HUES64 (cell line): ENCODE measurements around the gene SHISA3.

Source experiments
- H3K27ac ChIP-seq: 2 replicates; pipeline ENCODE4 v1.7.0; 2013; ENCODE audit warnings: low read depth, low read length, inconsistent platforms
- H3K27me3 ChIP-seq: 2 replicates; pipeline ENCODE4 v1.6.1; 2013; ENCODE audit warnings: mild to moderate bottlenecking, low read length; ENCODE audit not compliant: insufficient read depth
- H3K36me3 ChIP-seq: 2 replicates; pipeline ENCODE4 v1.6.1; 2013; ENCODE audit warnings: mild to moderate bottlenecking, low read length; ENCODE audit not compliant: insufficient read depth
- H3K4me1 ChIP-seq: 2 replicates; pipeline ENCODE4 v1.6.1; 2013; ENCODE audit warnings: mild to moderate bottlenecking, low read length, moderate library complexity; ENCODE audit not compliant: insufficient read depth
- H3K4me3 ChIP-seq: 2 replicates; pipeline ENCODE4 v1.5.1; 2013; ENCODE audit warnings: mild to moderate bottlenecking, low read length, moderate library complexity
- H3K9ac ChIP-seq: 2 replicates; pipeline ENCODE4 v1.6.1; 2013; ENCODE audit warnings: mild to moderate bottlenecking, low read depth, low read length
- H3K9me3 ChIP-seq: 2 replicates; pipeline ENCODE4 v1.6.1; 2013; ENCODE audit warnings: low read depth, low read length; ENCODE audit not compliant: insufficient read depth
- WGBS: fragments of 150-250, 120-280 bp; methylation state at CpG from one replicate; pipeline ENCODE4 v1.1.7; 2013; ENCODE audit warnings: missing lambda C conversion rate; 5-methylcytosine and 5-hydroxymethylcytosine counted together

SHISA3 gene

DNA sequence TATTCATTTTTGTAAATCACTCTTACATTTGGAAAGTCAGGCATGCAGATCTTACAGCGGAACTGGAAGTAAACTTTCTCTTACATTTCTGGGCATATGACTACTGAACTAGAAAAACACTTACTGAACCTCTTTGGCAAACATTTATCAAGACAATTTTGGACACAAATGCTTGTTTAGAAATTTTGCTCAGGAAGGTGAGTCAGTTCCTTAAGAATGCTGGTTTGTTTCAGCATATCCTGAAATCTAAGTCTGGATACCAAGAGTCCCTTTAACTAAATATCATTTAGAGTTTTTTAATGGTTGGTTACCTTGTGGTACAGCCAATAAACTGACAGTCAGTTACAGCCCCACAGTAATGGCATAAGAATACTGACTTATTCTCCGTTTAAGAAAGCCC lies 15.0 kb downstream of the SHISA3 start:
- no peaks in the 10 kb centered on the region for H3K9me3 ChIP-seq
- H3K9ac ChIP-seq: no peak overlapping the region
- no peaks in the 10 kb centered on the region for H3K27me3 ChIP-seq
- no peaks in the 10 kb centered on the region for H3K36me3 ChIP-seq
- H3K4me3 ChIP-seq: no peak overlapping the region
- no peak overlapping the region for H3K27ac ChIP-seq
- WGBS: 86% methylated on average over 2 of the region's 2 CpGs
- peaks cover 27% of the 10 kb centered on the region; the same call in 1 of the 2 replicates for H3K4me1 ChIP-seq

DNA sequence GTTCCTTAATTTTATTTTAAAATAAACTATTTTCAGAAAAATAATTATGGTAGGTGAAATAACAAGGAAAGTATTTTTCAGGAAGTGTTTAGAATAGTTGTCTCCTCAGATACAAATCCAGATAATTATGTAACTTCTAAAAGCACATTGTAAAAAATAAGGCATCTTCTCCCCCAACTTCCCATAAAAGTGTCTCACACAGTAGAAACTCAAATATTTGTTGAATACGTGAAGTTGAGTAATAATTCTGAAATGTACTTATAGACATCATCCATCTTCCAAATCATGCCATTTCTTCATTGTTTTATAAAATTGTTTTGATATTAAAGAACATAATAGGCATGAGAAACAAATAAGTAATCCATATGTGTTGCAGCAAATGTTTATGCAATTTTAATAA lies 18.0 kb downstream of the SHISA3 start:
- Histone ChIP-seq H3K27ac (no peak overlapping the region), H3K36me3 (no peaks in the 10 kb centered on the region), H3K9me3 (no peaks in the 10 kb centered on the region), H3K27me3 (no peaks in the 10 kb centered on the region), H3K4me1 (peaks cover 15% of the 10 kb centered on the region; the same call in 1 of the 2 replicates), H3K9ac (no peak overlapping the region), H3K4me3 (no peak overlapping the region)
- 100% methylated on average over 1 of the region's 1 CpG for WGBS

DNA sequence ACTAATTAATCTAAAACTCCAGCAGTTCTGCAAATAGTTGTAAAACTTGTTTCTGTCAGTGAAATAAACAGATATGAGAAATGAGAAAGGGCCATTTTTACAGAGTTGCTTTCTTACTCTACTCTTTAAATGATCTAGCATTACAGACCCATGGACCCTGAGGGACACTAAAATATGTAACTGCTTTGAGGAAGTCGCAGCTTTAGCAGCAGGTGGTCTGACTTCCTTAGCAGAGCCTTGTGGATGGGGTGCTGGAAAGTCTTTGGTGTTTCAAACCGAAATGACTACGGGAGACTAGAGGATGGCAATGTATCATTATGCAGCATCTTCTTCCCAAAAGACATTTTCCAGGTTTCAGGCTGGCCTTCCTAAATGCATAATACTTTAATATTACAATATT lies 18.7 kb downstream of the SHISA3 start:
- WGBS: 44% methylated on average over 3 of the region's 3 CpGs
- Histone ChIP-seq H3K27ac (no peak overlapping the region), H3K4me3 (no peak overlapping the region), H3K9ac (no peak overlapping the region), H3K9me3 (no peaks in the 10 kb centered on the region), H3K4me1 (peaks cover 12% of the 10 kb centered on the region; the same call in 1 of the 2 replicates), H3K36me3 (no peaks in the 10 kb centered on the region), H3K27me3 (no peaks in the 10 kb centered on the region)

DNA sequence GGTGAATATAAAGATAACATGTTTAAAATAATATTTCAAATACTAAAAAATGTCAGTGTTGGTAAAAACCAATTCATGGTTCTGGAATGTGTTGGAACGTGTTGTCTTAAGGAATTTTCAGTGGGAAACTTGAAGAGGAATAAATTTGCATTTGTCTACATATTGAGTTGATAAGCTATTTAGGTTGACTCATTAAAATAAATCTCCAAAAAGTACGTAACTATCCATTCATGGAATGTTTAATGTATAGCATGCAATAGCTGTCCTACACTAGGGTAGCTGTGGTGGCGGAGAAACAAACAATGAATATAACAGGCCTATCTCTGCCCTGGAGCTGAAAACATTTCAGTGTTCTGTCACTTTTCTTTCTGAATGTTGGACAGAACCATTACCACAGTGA lies 20.3 kb downstream of the SHISA3 start:
- H3K27ac ChIP-seq: no peak overlapping the region
- H3K9me3 ChIP-seq: no peaks in the 10 kb centered on the region
- 91% methylated on average over 3 of the region's 3 CpGs for WGBS
- H3K9ac ChIP-seq: no peak overlapping the region
- peaks cover 12% of the 10 kb centered on the region; the same call in 1 of the 2 replicates for H3K4me1 ChIP-seq
- H3K27me3 ChIP-seq: no peaks in the 10 kb centered on the region
- H3K36me3 ChIP-seq: no peaks in the 10 kb centered on the region
- no peak overlapping the region for H3K4me3 ChIP-seq

DNA sequence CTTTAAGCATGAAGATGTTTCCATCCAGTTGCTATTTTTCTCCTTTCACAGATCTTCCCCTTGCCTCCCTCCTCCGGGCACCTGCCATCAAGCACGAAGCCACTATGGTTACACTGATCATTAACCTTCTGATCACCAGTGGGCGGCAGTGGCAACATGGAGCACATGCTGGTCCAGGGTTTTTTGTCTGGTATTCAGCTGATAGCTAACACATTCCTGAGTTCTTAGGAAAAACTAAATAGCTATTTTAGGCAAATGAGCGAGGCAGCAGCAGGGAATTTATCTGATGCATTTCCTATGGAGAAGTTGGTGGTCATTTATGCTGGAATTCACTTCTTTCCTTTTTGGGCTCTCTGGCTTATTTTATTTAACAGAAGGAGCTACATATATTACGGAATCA lies 22.9 kb downstream of the SHISA3 start:
- peaks cover 21% of the 10 kb centered on the region for H3K4me1 ChIP-seq
- 82% methylated on average over 5 of the region's 5 CpGs for WGBS
- no peaks in the 10 kb centered on the region for H3K27me3 ChIP-seq
- no peak overlapping the region for H3K27ac ChIP-seq
- no peaks in the 10 kb centered on the region for H3K36me3 ChIP-seq
- no peaks in the 10 kb centered on the region for H3K9me3 ChIP-seq
- H3K9ac ChIP-seq: no peak overlapping the region
- no peak overlapping the region for H3K4me3 ChIP-seq

DNA sequence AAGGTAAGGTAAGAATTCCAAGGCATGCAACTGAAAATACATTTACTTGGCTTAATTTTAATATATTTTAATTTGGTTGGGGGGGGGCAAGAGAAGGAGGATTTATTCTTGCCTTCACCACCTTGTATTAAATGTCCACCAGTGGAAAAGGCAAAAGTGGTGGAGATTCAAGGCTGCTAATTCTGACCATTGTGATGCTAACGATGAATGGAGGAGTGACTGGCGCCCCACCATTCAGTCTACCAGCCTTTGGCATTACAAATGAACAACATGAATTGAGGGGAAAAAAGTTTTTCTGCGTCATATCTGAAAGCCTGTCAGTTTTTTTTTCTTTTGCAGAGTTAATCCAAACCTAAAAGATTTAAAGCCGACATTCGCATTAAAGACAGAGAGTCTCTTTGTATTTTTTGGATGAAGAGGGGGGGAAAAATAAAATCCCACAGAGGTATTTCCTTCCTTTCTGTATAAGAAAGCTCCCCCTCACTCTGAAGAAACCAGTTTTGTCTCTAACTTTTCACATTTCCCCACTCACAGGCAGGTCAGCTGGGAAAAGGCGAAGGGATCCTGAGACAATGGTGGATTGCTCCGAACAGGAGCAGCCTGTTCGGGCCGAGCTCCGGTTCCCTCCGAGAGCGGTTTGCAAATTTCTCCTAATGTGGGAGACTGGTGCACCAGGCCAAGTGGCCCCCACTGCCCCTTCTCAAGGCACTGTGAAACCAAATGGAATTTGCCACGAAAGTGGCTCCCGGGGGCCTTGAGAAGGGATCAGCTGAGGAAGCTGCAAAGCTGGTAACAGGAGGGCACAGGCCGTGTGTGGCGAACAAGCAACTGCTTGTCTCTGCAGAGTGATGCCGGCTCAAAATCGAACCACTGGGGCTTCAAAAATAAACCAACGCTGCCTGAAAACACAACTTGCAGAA lies 28.1 kb downstream of the SHISA3 start:
- WGBS: 53% methylated on average over 17 of the region's 19 CpGs
- Histone ChIP-seq H3K4me1 (peaks cover 44% of the 10 kb centered on the region), H3K27ac (peak overlapping the region; percentile 95; the same call in 1 of the 2 replicates), H3K4me3 (peak overlapping the region; percentile 3; the same call in 1 of the 2 replicates), H3K27me3 (peaks cover 5% of the 10 kb centered on the region), H3K36me3 (no peaks in the 10 kb centered on the region), H3K9ac (0 out of 2 replicates have a peak overlapping the region, but pooled peaks have one; percentile 6), H3K9me3 (no peaks in the 10 kb centered on the region)

DNA sequence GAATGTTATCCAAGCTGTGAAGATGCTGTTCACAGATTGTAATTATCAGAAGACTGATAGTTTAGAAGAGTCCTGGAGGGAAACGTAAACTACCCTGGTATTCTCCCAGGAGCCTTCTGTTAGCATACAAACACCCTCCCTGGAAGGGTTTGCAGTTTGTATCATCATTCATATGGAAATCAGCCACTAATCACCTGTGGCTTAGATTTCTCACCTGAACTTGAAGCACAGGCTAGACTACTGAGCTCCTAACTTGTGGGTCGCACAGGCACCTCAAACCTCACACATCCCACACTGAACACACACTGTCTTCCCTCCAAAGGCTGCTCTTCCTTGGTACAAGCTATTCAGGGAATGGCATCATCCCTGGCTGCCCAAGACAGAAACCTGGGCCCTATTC lies 30.7 kb downstream of the SHISA3 start:
- WGBS: 22% methylated on average over 2 of the region's 2 CpGs
- Histone ChIP-seq H3K4me3 (no peak overlapping the region), H3K27ac (no peak overlapping the region), H3K9me3 (no peaks in the 10 kb centered on the region), H3K27me3 (peaks cover 5% of the 10 kb centered on the region), H3K9ac (no peak overlapping the region), H3K4me1 (peaks cover 44% of the 10 kb centered on the region), H3K36me3 (no peaks in the 10 kb centered on the region)

DNA sequence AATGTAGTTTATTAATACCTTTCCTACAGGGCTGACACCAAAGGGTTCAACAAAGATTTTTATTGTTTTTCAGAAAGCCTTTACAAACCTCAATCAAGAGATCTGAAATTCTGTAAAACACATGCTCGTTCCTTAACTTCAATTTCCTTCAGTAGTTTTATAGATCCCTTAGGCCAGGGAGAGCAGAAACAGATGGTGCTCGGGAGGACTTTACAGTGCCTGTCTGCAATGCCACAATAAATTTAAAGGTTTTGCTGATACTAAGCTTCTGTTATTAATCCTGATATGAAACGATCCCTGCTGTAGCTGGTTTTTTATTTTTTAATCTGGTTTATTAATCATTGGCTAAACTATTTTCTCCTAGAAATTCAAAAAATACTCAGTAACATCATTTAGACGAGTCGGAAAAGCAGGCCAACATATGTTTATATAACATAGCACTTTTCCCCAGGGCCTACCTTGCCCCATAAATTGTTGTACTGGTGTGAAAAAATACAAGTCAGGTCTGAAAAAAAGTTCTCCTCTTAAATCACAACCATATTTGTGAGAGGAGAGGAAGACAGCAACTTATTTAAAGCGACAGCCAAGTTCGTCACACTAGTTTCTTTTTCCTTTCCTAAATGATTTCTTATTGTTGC lies 39.8 kb downstream of the SHISA3 start:
- Histone ChIP-seq H3K27ac (no peak overlapping the region), H3K9me3 (no peaks in the 10 kb centered on the region), H3K4me1 (peaks cover 7% of the 10 kb centered on the region; the same call in 1 of the 2 replicates), H3K36me3 (no peaks in the 10 kb centered on the region), H3K9ac (no peak overlapping the region), H3K27me3 (no peaks in the 10 kb centered on the region), H3K4me3 (no peak overlapping the region)
- 96% methylated on average over 6 of the region's 7 CpGs for WGBS

DNA sequence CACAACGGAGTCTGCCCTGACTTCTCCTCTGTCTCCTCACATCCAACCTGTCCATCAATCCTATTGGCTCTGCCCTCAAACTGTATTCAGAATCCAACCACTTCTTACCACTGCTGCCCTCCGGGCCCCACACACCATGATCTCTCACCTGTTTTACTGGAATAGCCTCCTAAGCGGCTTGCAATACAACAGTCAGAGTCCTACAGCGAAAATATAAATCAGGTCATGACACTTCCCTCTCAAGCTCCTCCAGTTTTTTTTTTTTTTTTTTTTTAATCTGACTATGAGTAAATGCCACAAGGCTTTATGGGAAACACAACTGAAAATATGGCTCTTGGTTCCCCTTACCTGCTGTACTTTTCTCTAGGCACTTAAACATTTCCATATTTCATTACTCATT lies 42.8 kb downstream of the SHISA3 start:
- Histone ChIP-seq H3K9ac (no peak overlapping the region), H3K4me3 (no peak overlapping the region), H3K9me3 (no peaks in the 10 kb centered on the region), H3K4me1 (peaks cover 7% of the 10 kb centered on the region; the same call in 1 of the 2 replicates), H3K36me3 (no peaks in the 10 kb centered on the region), H3K27me3 (no peaks in the 10 kb centered on the region), H3K27ac (no peak overlapping the region)
- 87% methylated on average over 4 of the region's 4 CpGs for WGBS

DNA sequence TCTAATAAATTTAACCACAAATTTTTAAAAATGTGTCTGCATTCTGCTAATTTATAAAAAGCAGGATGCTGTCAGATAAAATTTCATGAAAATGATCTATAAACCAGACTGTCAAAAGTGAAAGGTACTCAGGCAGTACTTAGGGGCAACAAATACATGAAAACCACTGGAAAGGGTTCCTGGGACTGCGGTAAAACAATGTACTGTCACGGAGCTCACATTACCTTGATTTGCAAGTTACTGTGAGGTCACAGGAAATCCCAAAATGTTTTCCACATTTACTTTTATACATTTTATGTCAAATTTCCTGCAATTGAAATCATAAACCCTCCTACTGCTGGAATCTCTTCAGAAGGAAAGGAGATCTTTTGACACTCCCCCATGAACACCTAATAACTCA lies 45.3 kb downstream of the SHISA3 start:
- WGBS: 92% methylated on average over 2 of the region's 2 CpGs
- no peaks in the 10 kb centered on the region for H3K9me3 ChIP-seq
- H3K27me3 ChIP-seq: no peaks in the 10 kb centered on the region
- H3K4me1 ChIP-seq: peaks cover 7% of the 10 kb centered on the region; the same call in 1 of the 2 replicates
- H3K4me3 ChIP-seq: no peak overlapping the region
- no peaks in the 10 kb centered on the region for H3K36me3 ChIP-seq
- no peak overlapping the region for H3K27ac ChIP-seq
- no peak overlapping the region for H3K9ac ChIP-seq

DNA sequence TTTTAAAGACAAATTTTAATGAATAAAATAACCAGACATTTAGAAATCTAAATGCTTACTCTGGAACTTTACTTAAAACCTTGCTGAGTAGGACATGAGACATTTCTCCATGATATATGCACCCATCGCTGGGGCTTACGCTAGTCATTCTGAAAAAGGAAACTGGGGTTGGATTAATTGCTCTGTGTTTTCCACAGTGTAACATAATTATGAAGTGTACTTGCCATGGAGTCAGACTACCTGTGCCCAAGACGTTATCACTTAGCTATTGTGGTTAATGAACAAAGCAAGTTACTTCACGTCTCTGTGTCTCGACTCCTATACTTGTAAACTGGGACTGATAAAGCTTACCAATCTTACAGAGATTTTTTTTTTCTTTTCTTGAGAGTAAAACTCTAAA lies 47.8 kb downstream of the SHISA3 start:
- no peaks in the 10 kb centered on the region for H3K36me3 ChIP-seq
- no peaks in the 10 kb centered on the region for H3K4me1 ChIP-seq
- 97% methylated on average over 5 of the region's 5 CpGs for WGBS
- H3K27me3 ChIP-seq: no peaks in the 10 kb centered on the region
- no peak overlapping the region for H3K9ac ChIP-seq
- no peak overlapping the region for H3K4me3 ChIP-seq
- H3K27ac ChIP-seq: no peak overlapping the region
- H3K9me3 ChIP-seq: peaks cover 3% of the 10 kb centered on the region; the same call in 1 of the 2 replicates
